ENCODE results near the gene RBM38.

Gene RBM38

GRCh38 chr20:57437672-57438330 lies 46.6 kb downstream of the RBM38 start:
- DNase-seq (ENCODE audit: low read depth), result no peak

- DNase-seq (ENCODE audit: low read depth), result no peak
Measured at GRCh38 chr20:57438552-57438951, 47.4 kb downstream of the RBM38 start.

GRCh38 chr20:57439432-57439831 lies 48.2 kb downstream of the RBM38 start:
- DNase-seq (ENCODE audit: low read depth), result no peak

GRCh38 chr20:57439993-57440392 lies 48.8 kb downstream of the RBM38 start:
- DNase-seq (ENCODE audit: low read depth), result no peak

GRCh38 chr20:57440678-57441509 lies 49.7 kb downstream of the RBM38 start:
- no peak for DNase-seq (ENCODE audit: low read depth)

- DNase-seq (ENCODE audit: low read depth), result no peak
Measured at GRCh38 chr20:57441510-57442154, 50.4 kb downstream of the RBM38 start.

- DNase-seq (ENCODE audit: low read depth), result no peak
Measured at GRCh38 chr20:57442158-57442887, 51.1 kb downstream of the RBM38 start.

- no peak for DNase-seq (ENCODE audit: low read depth)
Measured at GRCh38 chr20:57442888-57443239, 51.7 kb downstream of the RBM38 start.

- no peak for DNase-seq (ENCODE audit: low read depth)
Measured at GRCh38 chr20:57443349-57444265, 52.4 kb downstream of the RBM38 start.

- no peak for DNase-seq (ENCODE audit: low read depth)
Measured at GRCh38 chr20:57444394-57445048, 53.3 kb downstream of the RBM38 start.

- DNase-seq (ENCODE audit: low read depth), result no peak
Measured at GRCh38 chr20:57445298-57445697, 54.1 kb downstream of the RBM38 start.

- no peak for DNase-seq (ENCODE audit: low read depth)
Measured at GRCh38 chr20:57445774-57446173, 54.6 kb downstream of the RBM38 start.

- DNase-seq (ENCODE audit: low read depth), result no peak
Measured at GRCh38 chr20:57448764-57449354, 57.7 kb downstream of the RBM38 start.

GRCh38 chr20:57449398-57450354 lies 58.5 kb downstream of the RBM38 start:
- DNase-seq (ENCODE audit: low read depth), result no peak

- no peak for DNase-seq (ENCODE audit: low read depth)
Measured at GRCh38 chr20:57450419-57450818, 59.2 kb downstream of the RBM38 start.

- no peak for DNase-seq (ENCODE audit: low read depth)
Measured at GRCh38 chr20:57450931-57451330, 59.7 kb downstream of the RBM38 start.

GRCh38 chr20:57451431-57451794 lies 60.2 kb downstream of the RBM38 start:
- no peak for DNase-seq (ENCODE audit: low read depth)

- no peak for DNase-seq (ENCODE audit: low read depth)
Measured at GRCh38 chr20:57451795-57452661, 60.8 kb downstream of the RBM38 start.

All from stimulated activated CD8-positive, alpha-beta memory T cell treated with anti-CD3 and anti-CD28 coated beads, Interleukin-4, amount 100 ng/mL, for 24 hours (primary cell).